ENCODE measurements around the gene APH1A. TPM values are rescaled to one million over a fixed set of nuclear protein-coding genes. Genes with fewer than 3 reads are reported as not detected.

Gene APH1A
- total and polyA plus RNA-seq, 9 of the 15 experiments (the other 6 are each of a cell fraction or from before 2014, with no cell fraction given), result 5.6 to 123 (median 77.0) TPM

DNA sequence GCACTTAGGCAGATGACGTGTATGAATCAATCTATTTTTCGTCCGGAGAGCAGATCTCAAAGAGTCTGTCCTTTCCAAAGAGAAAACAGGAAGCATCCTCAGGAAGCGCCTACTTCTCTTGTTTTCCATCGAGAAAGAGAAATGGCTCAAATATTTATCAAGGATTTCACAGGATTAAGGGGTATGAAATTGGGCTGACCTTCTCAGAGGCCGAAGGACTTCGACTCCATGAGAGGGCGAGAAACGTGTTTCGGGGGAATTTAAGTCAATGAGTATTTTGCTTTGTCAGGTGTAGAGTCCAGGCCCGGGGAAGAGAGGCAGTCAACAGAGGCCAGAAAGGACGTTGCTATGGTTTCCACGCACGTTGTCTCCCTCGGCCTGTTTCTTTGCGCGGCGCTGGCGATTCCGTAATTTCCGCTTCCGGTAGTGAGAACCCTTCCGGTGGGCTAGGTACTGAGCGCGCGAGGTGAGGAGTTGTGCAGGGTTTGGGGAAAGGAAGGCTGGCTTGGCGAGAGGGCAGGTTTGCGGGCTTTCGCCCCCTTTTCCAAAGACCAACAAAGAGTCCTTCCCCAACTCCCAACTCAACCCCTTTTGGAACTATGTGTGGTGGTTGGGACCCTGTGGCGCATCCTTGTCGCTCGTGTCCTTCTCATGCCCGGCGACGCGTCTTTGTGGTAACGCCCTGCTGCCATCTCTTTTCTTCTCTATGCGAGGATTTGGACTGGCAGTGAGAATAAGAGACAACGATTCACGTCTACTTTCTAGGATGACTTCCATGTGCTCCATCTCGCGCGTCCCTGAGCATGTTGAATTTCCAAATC, 24.8 kb upstream of the APH1A start, which contains the start of gene MRPS21 (continued):
- TF ChIP-seq, protein P1, sequence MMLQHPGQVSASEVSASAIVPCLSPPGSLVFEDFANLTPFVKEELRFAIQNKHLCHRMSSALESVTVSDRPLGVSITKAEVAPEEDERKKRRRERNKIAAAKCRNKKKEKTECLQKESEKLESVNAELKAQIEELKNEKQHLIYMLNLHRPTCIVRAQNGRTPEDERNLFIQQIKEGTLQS (IDR thresholded peaks at IDR 0.05), result no peak
- TF ChIP-seq, protein P1 (CRISPR knock-in tag; conservative IDR thresholded peaks at IDR 0.05), result peak; percentile 73; the same call in 1 of the 2 replicates
- TF ChIP-seq ZBTB26 (CRISPR knock-in tag; IDR thresholded peaks at IDR 0.05), result no peak
- TF ChIP-seq KDM1A (IDR thresholded peaks at IDR 0.05), result no peak
- TF ChIP-seq ZNF3 (CRISPR knock-in tag; IDR thresholded peaks at IDR 0.05), result no peak
- no peak for TF ChIP-seq PYGO2 (tag; IDR thresholded peaks at IDR 0.05)
- TF ChIP-seq GTF2A2 (tag; IDR thresholded peaks at IDR 0.05), result no peak
- TF ChIP-seq ZNF133 (CRISPR knock-in tag; IDR thresholded peaks at IDR 0.05), result no peak
- TF ChIP-seq TAF9B (IDR thresholded peaks at IDR 0.05; ENCODE audit: partially characterized antibody), result peak; percentile 67
- TF ChIP-seq ZZZ3 (IDR thresholded peaks at IDR 0.05), result no peak
- no peak for TF ChIP-seq BRCA1 (IDR thresholded peaks at IDR 0.05)
- TF ChIP-seq BRCA1 (CRISPR knock-in tag; IDR thresholded peaks at IDR 0.05), result no peak
- TF ChIP-seq TEAD1 (CRISPR knock-in tag; IDR thresholded peaks at IDR 0.05), result peak in 1 of 2 experiments; percentile 78; a peak in 1 of 4 replicates
- no peak for TF ChIP-seq TEAD4 (IDR thresholded peaks at IDR 0.05; ENCODE audit: low read length)
- no peak for TF ChIP-seq TEAD4 (CRISPR knock-in tag; IDR thresholded peaks at IDR 0.05; ENCODE audit: borderline replicate concordance)
- TF ChIP-seq MIER1 (IDR thresholded peaks at IDR 0.05; ENCODE audit: low read depth), result 0 out of 2 replicates have a peak, but pooled peaks have one; percentile 8
- TF ChIP-seq, protein P2, sequence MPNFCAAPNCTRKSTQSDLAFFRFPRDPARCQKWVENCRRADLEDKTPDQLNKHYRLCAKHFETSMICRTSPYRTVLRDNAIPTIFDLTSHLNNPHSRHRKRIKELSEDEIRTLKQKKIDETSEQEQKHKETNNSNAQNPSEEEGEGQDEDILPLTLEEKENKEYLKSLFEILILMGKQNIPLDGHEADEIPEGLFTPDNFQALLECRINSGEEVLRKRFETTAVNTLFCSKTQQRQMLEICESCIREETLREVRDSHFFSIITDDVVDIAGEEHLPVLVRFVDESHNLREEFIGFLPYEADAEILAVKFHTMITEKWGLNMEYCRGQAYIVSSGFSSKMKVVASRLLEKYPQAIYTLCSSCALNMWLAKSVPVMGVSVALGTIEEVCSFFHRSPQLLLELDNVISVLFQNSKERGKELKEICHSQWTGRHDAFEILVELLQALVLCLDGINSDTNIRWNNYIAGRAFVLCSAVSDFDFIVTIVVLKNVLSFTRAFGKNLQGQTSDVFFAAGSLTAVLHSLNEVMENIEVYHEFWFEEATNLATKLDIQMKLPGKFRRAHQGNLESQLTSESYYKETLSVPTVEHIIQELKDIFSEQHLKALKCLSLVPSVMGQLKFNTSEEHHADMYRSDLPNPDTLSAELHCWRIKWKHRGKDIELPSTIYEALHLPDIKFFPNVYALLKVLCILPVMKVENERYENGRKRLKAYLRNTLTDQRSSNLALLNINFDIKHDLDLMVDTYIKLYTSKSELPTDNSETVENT (CRISPR knock-in tag; IDR thresholded peaks at IDR 0.05), result peak; percentile 57; the same call in 1 of the 2 replicates
- TF ChIP-seq CAMTA2 (CRISPR knock-in tag; conservative IDR thresholded peaks at IDR 0.05), result no peak
- TF ChIP-seq KDM2B (CRISPR knock-in tag; IDR thresholded peaks at IDR 0.05), result no peak
- TF ChIP-seq SMARCC2 (IDR thresholded peaks at IDR 0.05; ENCODE audit: low read depth), result no peak
- peak in 1 of 2 experiments; percentile 49; a peak in 1 of 4 replicates for TF ChIP-seq MAZ (CRISPR knock-in tag; conservative IDR thresholded peaks at IDR 0.05 in 1 of 2, IDR thresholded peaks at IDR 0.05 in 1 of 2)
- no peak for TF ChIP-seq U2AF1 (optimal IDR thresholded peaks at IDR 0.05; ENCODE audit: low read depth, low read length)
- TF ChIP-seq C11orf30 (IDR thresholded peaks at IDR 0.05; ENCODE audit: low read depth), result peak; percentile 96
- TF ChIP-seq SRSF3 (IDR thresholded peaks at IDR 0.05; ENCODE audit: insufficient read depth, low read length), result no peak
- no peak for TF ChIP-seq FOXM1 (IDR thresholded peaks at IDR 0.05; ENCODE audit: low read depth)
- TF ChIP-seq FOXM1 (CRISPR knock-in tag; IDR thresholded peaks at IDR 0.05; ENCODE audit: low read depth), result no peak
- TF ChIP-seq THRAP3 (IDR thresholded peaks at IDR 0.05; ENCODE audit: borderline replicate concordance), result no peak

Data from K562 (cell line).